HCT116 (cell line): Measurements from ENCODE around the gene BTBD6.

Experiments used
- CTCF ChIP-seq, 3 experiments: fragments of 200-600 bp in 1 of 3; sonication (generic) in 1 of 3; IDR thresholded peaks in 2 of 3; conservative IDR thresholded peaks in 1 of 3; 2 replicates each; pipeline ENCODE4 v1.5.1; 2012 to 2017; ENCODE audit warnings: low read depth in 2 of 3, low read length in 2 of 3, antibody characterized with exemption in 1 of 3, borderline replicate concordance in 1 of 3, control low read depth in 1 of 3, mild to moderate bottlenecking in 1 of 3, mixed read lengths in 1 of 3, mixed run types in 1 of 3, moderate library complexity in 1 of 3; ENCODE audit not compliant: insufficient read depth in 1 of 3
- EZH2 ChIP-seq: fragments of 200-600 bp; sonication (generic); IDR thresholded peaks from 2 replicates; pipeline ENCODE4 v1.6.1; 2017; ENCODE audit warnings: antibody characterized with exemption, mixed run types
- EZH2phosphoT487 ChIP-seq: fragments of 200-600 bp; IDR thresholded peaks from 2 replicates; pipeline ENCODE4 v1.6.1; 2018; ENCODE audit warnings: antibody characterized with exemption, borderline replicate concordance
- FOSL1 ChIP-seq: IDR thresholded peaks from 2 replicates; pipeline ENCODE4 v1.6.1; 2012; ENCODE audit warnings: low read depth
- JUND ChIP-seq: IDR thresholded peaks from 2 replicates; pipeline ENCODE4 v1.6.1; 2012
- POLR2AphosphoS5 ChIP-seq: IDR thresholded peaks from 2 replicates; pipeline ENCODE4 v1.6.1; 2011; ENCODE audit warnings: mild to moderate bottlenecking, low read depth, low read length, moderate library complexity
- RAD21 ChIP-seq: IDR thresholded peaks from 2 replicates; pipeline ENCODE4 v1.6.1; 2012; ENCODE audit warnings: low read depth, mild to moderate bottlenecking
- SIN3A ChIP-seq: IDR thresholded peaks from 2 replicates; pipeline ENCODE4 v1.6.1; 2012; ENCODE audit warnings: low read depth
- YY1 ChIP-seq: IDR thresholded peaks from 2 replicates; pipeline ENCODE4 v1.6.1; 2011; ENCODE audit warnings: low read length, low read depth, moderate library complexity, mild to moderate bottlenecking; ENCODE audit not compliant: insufficient replicate concordance; ENCODE audit errors: extremely low read depth
- ZBTB33 ChIP-seq: IDR thresholded peaks from 2 replicates; pipeline ENCODE4 v1.6.1; 2011; ENCODE audit warnings: mild to moderate bottlenecking, low read length, moderate library complexity; ENCODE audit not compliant: insufficient replicate concordance; ENCODE audit errors: extremely low read depth

- TF ChIP-seq POLR2AphosphoS5 (no peak), FOSL1 (no peak), EZH2phosphoT487 (no peak), ZBTB33 (no peak), YY1 (no peak), JUND (no peak), EZH2 (no peak), CTCF (IDR thresholded peaks at IDR 0.05 in 2 of 3, conservative IDR thresholded peaks at IDR 0.05 in 1 of 3; ENCODE audit: borderline replicate concordance in 1 of 3, insufficient read depth in 1 of 3, low read depth in 2 of 3, low read length in 2 of 3) (0 out of 6 replicates have a peak, but pooled peaks of 1 of the 3 experiments have one; percentile 5), RAD21 (no peak), SIN3A (no peak)
Observed at GRCh38 chr14:105287249-105288102, 39.1 kb downstream of the BTBD6 start.
